Esophagus mucosa (tissue), 1 donor: ENCODE measurements around the gene TLE4. TPM values are rescaled to one million over a fixed set of nuclear protein-coding genes. Genes with fewer than 3 reads are reported as not detected.

ENCODE experiments used
- ATAC-seq: fragments of 200-7000 bp; cut with Tn5 transposase; one replicate; pipeline ENCODE4 v1.9.1; 2020
- total RNA-seq: library from RNA; stranded (reverse); gene quantifications from one replicate; pipeline ENCODE4 v1.2.4, GENCODE V29; 2023
- donor health status: DM: yes; HTN: yes; CAD: no.

The TLE4 gene
- total RNA-seq, 1 donor from 2014 or later = 30.4 TPM

DNA sequence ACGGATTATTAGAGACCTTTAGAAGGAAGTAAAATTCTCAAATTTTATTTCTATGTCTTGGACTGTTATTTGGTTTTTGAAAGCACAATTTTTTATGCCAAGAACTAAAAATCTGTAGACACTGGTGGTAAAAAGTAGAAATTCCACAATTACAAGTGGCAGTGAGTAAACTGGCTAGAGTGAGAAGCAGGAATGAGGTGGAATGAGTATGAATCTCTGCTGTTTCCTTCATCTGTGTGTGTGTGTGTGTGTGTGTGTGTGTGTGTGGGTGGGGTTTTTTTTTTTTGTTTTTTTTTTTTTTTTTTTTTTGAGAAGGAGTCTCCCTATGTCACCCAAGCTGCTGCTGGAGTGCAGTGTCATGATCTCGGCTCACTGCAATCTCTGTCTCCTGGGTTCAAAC, 94.2 kb downstream of the TLE4 start:
- no peak for ATAC-seq

DNA sequence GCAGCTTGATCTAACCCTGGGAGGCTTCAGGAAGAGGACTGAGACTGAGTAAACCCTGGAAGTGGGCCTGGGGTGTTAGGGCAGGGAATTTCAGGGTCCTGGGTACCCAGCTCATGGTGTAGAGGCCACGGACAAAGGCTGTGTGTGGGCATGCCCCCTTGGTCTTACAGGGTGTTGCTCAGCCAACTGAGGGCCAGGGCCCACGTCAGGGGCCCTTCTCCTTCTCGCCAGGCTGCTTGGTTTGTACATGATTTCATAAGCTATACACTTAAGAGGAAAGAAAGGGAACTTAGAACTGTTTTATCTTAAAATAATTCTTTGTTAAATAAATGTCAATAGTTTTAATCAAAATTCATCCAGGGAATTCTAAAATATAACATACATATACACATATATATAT, 95.4 kb downstream of the TLE4 start:
- ATAC-seq = no peak

DNA sequence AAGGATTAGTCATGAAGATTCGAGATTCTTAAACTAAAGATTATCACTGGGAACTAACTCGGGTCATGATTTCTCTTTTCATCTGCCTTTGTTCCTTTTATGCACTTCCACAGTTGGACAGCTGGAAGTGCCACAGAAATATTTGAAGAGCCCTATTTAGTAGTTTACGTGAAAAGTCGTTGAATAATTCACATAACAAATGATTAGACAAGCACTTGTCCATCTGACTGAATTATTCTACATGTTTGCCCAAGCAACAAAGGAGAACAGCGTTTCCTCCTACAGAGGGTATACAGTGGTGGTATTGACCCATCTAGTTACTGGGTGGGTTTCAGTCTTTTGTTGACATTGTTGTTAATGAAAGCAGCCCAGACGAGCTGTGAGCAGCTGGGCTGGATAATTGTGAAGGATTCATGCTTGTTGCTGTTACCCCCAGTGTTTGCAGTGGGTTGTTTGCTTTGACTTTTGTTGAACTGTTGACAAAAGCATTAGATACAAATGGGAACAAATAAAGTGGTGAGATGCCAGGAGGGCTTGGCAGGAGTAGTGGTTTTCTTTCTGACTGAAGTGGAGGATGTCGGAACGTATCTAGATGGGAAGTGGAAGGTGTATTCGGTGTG, 96.2 kb downstream of the TLE4 start:
- ATAC-seq = no peak

DNA sequence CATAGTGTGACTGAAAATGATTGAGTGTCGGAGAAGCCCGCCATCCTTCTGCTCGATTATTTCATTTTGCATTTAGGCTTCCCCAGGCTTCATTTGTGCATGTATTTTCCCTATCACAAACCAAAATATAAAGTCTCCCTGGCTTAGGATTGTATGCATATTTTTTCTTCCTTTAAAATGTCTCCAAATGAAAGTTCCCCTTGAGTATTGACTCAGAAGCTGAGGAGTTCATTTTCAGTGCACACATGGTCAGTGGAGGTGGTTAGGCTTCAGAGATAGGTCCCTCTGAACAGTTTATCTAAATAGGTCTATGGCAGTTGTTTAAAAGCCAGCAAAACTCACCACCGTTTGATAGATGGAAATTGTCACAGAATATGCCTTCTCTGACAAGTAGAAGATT, 97.2 kb downstream of the TLE4 start:
- ATAC-seq = no peak

DNA sequence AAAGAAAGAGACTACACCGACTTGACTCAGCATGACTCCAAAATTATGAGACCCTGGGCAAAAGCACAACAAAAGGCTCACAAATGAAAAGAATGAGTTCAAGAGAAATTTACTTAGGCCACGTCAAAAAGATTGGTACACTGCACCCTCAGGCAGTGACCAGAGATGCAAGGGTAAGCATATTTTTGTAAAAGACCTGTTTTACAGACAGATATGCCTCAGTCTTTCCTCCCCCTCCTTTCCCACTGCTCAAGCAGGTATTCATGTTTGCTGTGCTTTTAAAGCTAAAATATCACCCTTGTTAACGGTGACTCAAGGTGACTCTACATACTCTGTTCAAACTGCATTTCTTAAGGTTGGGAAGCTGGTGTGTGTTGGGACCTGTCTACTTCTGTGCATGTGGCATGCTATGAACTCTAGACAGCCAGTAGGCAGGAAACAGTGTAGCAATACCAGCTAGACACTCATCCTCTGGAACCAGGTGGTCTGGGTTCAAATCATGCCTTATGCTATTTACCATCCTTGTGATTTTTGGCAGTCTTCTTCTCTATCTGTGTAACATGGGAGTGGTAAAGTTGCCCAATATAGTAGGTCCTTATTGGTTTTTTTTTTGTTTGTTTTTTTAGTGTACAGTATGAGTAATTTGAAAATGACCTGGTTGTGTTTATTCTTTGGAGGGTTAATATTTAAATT, 98.7 kb downstream of the TLE4 start:
- ATAC-seq = peak; percentile 99

DNA sequence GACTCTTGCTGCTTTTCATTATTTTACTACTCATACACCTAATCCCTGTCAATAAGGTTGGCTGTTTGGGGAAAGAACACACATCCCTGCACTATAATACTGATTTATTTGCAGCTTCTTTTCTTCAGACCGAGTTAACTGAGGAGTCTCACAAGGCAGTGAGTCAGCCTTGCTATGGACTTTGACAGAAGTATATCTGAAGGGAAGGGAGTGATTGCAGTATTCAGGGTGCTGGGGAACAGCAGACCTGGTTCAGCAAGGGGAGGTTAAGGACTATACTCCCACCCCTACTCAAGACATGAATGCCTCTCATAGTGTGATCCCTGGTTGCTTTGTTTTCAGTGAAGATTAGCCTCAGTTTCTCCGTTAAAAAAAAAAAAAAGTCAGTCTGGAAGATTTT, 99.8 kb downstream of the TLE4 start:
- peak; percentile 27 for ATAC-seq

DNA sequence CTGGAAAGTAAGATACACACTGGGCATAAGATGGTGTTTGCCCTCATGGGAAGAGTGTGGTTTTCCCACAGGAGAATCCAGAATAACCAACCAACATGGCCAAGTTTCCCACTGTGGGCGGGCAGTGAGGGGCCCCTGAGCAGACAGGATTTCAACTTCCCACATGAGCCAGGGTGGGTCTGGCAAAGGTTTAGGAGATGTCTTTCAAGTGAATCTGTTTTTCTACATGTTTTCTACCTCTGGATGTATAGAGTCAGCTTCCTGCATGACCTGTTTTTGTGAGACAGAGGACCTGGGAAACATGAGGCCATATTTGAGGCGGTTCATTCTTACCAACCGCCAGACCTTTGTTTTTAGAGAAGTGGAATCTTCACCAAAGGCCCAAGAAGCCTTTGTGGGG, 100.5 kb downstream of the TLE4 start:
- peak; percentile 19 for ATAC-seq

DNA sequence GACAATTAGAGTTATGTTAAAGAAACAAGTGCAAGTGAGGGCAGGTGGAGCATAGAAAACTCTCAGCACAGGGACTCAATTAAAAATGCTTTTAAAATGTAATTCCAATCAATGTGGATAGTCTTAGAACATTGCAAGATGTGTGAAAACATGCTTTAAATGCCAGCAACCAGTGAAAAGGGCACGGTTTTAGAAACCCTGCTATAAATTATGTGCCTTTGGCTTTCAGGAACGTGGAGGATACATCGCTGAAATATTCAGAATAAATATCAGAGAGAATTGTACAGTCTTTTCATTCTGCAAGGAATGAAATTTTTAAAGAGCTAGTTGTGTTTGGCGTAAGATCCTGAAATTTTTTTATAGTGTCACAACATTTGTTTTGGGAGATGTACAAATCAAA, 101.1 kb downstream of the TLE4 start:
- ATAC-seq = no peak

DNA sequence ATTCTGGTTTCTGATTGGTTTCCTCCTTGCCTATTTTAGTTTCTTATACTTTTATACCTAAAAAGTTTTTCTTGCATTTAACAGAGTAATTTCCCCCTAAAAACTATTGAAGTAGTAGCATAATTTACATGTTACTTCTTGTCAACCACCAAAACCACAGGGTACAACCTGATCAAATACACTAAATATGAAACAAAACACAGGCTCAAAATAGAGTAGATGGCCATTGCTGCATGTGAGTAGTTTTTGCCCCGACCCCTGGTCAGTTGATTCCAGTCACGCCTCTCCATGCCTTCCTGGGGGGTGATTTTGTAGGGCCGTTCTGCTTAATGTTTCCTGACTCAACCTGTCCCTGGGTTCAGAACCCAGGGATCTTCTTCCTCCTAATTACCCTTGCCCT, 101.8 kb downstream of the TLE4 start:
- no peak for ATAC-seq

DNA sequence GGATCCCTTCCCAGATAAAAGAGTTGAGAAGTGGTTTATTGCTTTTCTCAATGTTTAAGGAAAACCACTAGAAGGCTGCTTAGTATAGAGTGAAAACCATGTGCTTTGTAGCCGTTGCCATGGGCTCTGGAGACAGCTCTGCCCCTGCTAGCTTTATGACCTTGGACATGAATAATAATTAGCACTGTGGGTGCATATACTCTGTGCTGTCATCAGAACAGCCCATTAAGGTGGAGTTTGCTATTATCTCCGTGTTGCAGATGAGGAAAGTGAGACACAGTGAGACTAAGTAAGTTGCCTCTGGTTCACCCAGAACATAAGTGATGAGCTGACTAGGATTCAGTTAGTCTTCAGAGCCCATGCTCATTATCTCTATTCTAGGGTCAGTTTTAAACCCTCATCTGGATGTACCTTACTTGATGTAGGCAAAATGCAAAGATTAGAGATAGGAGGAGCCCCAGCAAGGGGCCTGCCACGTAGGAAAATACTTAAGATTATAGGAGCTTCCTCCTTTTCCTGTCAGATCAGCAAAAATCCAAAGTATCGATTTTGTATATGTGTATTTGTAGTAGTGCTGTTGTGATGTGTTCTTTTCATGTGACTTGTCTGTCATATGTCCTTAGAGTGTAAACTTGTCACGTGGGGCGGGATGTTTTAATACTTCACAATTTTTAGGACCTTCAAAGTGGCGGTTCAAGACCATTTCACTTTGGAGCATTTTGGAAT, 102.5 kb downstream of the TLE4 start:
- ATAC-seq = no peak

DNA sequence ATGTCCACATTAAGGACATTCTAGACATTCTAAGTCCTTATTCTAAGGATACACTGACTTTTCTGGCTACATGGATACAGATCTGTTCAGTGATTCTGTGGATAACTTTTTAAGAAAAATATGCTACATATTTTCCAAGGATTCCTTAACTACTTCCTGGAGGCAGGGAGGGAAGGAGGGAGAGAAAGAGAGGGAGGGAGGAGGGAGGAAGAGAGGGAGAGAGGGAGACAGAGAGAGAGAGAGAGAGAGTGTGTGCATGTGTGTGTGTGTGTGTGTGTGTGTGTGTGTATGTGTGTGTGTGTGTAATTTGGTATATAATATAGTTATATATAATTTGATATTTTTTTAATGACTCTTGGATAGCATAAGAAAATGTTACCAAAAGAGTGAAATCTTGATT, 109.8 kb downstream of the TLE4 start:
- ATAC-seq = no peak

DNA sequence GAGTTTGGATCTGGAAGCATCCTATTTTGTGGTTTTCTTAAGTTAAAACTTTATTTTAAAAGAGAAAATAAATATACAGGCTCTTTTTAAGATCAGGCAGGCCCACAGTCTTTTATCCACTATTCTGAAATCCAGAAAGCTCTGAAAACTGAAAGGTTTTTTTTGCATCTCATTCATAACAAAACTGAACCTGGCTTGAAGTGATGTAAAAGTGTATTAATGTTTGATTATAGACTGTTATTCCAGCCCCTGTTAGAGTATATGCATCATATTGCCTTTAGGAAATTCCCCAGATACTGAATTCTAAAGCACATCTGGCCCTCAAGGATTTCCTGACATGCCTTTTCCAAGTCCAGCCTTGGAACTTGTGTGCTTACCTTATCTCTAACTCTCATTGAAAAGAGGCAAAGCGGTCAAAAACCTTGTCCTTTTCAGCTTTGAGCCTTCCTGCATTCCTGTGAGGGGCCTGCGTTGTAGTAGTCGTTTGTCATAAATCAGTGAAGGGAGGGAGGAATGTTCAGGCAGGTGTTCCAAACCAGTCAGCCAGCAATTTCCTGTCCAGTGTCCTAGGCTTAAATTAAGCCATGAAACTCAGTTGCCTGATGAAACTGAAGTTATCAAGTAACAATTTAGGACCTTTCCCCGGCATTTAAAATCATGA, 110.4 kb downstream of the TLE4 start:
- ATAC-seq = no peak

DNA sequence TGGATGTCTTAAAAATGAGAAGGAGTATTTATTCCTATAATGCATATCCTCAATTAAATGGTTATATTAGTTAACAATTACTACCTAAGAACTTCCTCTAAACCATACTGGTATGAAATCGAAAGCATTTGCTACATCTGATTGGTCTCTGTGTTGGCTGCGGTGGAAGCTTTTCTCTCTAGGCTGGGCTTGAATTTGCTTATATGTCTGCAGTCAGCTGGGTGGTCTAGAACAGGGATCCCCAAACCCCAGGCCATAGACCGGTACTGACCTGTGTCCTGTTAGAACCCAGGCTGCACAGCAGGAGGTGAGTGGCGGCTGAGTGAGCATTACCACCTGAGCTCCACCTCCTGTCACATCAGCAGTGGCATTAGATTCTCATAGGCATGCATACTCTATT, 112.3 kb downstream of the TLE4 start:
- no peak for ATAC-seq

DNA sequence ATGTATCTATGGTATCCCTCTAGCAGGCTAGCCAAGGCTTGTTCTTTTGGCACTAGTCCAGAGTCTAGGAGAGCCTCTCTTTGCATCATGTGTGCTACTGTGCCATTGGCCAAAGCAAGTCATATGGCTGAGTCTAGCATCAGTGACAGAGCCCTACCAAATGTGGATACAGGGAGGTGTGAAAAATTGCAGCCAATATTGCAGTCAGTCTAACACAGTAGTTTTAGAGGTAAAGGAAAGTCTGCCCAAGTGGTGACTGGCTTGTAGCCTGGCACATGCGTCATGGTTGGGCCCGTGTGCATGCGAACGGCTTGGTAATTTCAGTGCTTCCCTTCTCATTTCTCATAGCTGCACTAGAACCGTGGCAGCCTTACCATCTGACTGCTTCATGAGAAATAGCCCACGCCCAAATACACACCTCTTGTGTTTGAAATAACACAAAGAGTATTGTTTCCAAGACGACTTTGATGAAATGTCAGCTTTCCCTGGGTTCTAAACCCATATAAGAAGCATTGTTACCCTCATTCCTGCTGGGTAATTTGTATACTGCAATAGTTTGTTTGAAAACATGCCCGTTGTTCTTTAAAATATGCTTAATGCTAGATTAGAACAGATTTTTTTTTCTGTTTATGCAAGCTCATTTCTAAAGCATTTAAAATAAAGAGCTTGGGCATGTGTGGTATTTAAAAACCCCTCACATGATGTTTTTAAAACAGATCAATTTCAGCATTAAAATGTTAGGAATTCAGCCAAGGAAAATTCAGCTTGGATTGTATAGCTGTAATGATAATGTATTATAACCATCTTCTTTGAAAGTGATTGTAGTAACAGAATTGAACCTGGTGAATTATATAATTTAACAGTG, 113.2 kb downstream of the TLE4 start:
- ATAC-seq = peak; percentile 49

DNA sequence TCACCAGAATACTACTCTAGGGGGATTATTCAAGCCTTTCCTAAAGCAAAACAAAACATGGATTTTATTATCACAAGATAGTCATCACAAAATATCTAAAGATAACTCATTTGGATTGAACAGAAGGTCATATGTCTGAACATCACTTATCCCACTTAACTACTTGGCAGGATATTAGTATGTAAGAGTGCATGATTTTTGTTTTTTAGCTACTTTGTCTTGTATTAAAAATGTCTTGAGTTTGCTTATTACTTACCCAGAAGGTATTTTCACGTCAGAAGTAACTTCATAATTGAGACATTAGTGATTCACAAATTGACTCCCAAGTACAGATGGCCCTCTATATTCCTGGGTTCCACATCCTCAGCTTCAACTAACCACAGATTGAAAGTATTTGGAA, 113.8 kb downstream of the TLE4 start:
- no peak for ATAC-seq

DNA sequence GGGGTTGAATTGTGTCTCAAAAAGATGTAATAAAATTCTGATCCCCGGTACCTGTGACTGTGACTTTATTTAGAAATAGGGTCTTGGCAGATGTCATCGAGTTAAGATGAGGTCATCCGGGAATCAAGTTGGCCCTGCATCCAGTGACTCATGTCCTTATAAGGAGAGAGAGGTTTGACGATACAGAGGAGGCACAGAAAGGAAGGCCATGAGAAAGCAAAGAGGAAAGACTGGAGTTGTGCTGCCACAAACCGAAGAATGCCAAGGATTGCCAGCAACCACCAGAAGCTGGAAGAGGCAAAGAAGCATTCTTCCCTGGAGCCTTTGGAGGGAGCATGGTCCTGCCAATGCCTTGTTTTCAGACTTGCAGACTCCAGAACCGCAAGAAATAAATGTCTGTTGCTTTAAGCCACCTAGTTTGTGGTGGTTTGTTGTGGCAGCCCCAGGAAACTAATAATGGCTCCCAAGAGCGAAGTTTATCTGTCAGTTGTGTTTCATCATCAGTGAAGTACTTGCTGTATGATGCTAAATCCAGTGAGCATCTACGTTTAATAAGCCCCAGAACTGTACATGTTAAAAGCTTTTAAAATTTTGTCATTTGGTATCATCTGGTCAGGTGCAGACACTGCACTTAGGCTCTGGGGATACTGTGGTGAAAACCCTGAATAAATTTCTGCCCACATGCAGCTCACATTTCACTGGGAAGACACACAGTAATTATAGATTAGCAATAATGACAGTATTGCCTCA, 114.8 kb downstream of the TLE4 start:
- peak; percentile 41 for ATAC-seq

DNA sequence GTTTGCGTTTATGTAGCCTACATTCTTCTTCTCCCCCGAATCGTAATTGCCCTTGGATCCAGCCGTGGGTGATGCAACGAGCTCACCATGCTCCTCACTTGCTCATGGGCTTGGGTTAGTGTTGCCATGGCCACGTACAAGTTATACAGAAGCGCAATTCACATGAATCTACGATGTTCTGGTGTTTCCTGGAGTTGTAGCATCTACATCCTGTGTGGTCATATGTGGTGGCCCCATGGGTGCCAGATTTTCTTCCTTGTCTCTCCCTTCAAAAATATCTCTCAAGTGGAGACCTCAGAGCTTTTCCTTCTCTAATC, 115.3 kb downstream of the TLE4 start:
- ATAC-seq = no peak

DNA sequence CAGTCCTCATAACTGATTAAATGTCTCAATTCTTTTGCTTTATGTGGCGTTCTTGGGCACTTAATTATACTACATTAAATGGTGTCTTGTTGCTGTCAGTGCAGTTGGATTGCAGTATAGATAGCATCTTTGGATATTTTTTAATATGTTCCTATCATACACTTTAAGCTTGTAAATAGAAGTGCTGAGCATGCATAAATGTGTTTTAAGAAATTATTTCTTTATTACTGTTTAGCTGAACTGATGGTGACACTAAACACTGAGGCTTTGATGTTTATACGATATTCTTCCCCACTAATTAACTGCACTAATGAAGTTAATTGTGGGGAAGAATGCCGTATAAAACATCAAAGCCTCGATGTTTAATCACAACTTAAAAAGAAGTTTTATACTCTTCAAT, 116.6 kb downstream of the TLE4 start:
- no peak for ATAC-seq

DNA sequence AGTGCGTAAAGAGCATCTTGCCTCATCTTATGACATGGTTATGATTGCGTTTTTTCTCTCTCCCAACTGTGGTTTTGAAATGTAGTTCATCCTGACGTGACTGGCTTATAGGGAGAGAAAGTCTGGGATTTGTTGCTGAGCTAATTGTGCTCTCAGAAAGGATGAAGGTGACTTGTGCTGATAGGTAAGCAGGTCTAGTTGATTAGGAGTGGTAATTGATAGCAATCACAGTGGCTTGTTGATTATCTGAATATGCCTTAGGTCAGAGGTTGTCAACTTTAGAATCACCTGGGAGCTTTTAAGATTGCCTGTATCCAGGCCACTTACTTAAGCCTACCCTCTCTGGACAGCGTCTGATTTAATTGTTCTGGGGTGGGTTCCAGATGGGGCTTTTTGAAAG, 117.8 kb downstream of the TLE4 start:
- no peak for ATAC-seq

DNA sequence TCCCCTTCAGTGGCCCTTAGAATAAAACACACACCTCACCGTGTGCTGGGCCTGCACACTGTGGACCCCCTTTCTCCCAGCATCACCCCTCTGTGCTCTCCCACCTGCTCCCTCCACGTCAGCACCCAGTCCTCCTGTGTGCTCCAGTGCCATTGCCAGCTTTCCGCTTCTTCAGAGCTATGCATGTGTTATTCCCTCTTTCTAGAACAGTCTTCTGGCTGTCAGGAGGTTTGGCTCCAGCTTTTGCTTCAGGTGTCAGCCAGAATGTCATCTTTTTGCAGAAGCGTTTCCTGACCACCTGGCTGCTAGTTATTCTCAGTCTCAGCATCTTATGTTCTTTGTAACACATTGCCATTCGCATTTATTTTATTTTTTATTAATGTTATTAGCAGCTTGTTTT, 119.7 kb downstream of the TLE4 start:
- no peak for ATAC-seq

DNA sequence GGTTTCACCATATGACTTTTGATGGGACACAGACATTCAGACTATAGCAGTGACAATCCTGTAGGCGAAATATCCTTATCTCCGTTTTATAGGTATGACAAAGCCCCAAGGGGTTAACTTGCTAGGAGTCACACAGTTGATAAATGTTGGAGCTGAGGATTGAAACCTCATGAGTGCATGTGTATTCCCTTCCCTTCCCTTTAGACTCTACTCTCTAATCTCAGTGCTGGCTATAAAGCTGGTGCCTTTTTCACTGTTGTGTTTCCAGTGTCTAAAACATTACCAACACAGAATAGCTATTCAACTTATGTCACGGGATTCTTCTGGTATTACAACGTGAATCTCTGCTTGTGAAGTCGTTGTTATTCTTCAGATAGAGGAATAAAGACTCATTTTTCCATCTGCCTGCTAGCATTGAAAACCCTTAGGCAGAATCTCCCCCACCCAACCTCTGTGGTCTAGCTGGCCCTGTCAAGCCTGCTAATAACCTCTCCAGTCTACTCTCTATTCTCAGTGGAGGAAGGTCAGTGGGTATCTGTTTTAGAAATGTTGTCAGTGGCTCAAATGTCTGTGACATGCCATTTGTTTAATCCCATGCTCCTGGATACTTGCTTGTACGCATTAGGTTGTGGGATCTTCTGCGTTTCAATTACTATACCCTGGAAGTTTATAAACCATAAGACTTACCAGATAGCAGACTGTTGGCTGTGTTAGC, 121.2 kb downstream of the TLE4 start:
- ATAC-seq = no peak
